Measurements from ENCODE around the gene PTGER4.

PTGER4 gene

GRCh38 chr5:40672425-40672824 is 7.3 kb upstream of the PTGER4 start:
- DNase-seq, result no peak

- no peak for DNase-seq
These were observed 5.0 kb upstream of the PTGER4 start for GRCh38 chr5:40674661-40675235.

GRCh38 chr5:40675396-40676133 is 4.2 kb upstream of the PTGER4 start:
- DNase-seq, result no peak

GRCh38 chr5:40676613-40677343 is 2.9 kb upstream of the PTGER4 start:
- DNase-seq, result peak; percentile 73

GRCh38 chr5:40677456-40677855 is 2.3 kb upstream of the PTGER4 start:
- no peak for DNase-seq

- peak; percentile 11 for DNase-seq
These were observed 1.7 kb upstream of the PTGER4 start for GRCh38 chr5:40678026-40678425.

GRCh38 chr5:40678460-40679147 is 1.1 kb upstream of the PTGER4 start:
- peak; percentile 21 for DNase-seq

GRCh38 chr5:40679148-40679912 is 385 bp upstream of the PTGER4 start:
- DNase-seq, result peak; percentile 90

GRCh38 chr5:40680741-40681362 is 1.1 kb downstream of the PTGER4 start:
- DNase-seq, result no peak

GRCh38 chr5:40681363-40682153 is 1.8 kb downstream of the PTGER4 start:
- DNase-seq, result no peak

- DNase-seq, result no peak
These were observed 2.7 kb downstream of the PTGER4 start for GRCh38 chr5:40682154-40683017.

GRCh38 chr5:40683305-40683704 is 3.6 kb downstream of the PTGER4 start:
- no peak for DNase-seq

- no peak for DNase-seq
These were observed 5.5 kb downstream of the PTGER4 start for GRCh38 chr5:40685193-40685592.

- DNase-seq, result no peak
These were observed 6.3 kb downstream of the PTGER4 start for GRCh38 chr5:40685976-40686486.

GRCh38 chr5:40687321-40687720 is 7.6 kb downstream of the PTGER4 start:
- DNase-seq, result no peak

- peak; percentile 85 for DNase-seq
These were observed 8.5 kb downstream of the PTGER4 start for GRCh38 chr5:40688127-40688761.

GRCh38 chr5:40688996-40689395 is 9.3 kb downstream of the PTGER4 start:
- no peak for DNase-seq

- DNase-seq, result peak; percentile 88
These were observed 9.7 kb downstream of the PTGER4 start for GRCh38 chr5:40689438-40689837.

GRCh38 chr5:40690267-40690666 is 10.6 kb downstream of the PTGER4 start:
- DNase-seq, result no peak

- DNase-seq, result no peak
These were observed 12.2 kb downstream of the PTGER4 start for GRCh38 chr5:40691894-40692293.

Data from DMS53 (cell line).